Measurements from ENCODE around the gene CFAP100. TPM values are rescaled to one million over a fixed set of nuclear protein-coding genes. Genes with fewer than 3 reads are reported as not detected.

Gene CFAP100
- total RNA-seq, 1 donor from 2014 or later, result 3.7 TPM

DNA sequence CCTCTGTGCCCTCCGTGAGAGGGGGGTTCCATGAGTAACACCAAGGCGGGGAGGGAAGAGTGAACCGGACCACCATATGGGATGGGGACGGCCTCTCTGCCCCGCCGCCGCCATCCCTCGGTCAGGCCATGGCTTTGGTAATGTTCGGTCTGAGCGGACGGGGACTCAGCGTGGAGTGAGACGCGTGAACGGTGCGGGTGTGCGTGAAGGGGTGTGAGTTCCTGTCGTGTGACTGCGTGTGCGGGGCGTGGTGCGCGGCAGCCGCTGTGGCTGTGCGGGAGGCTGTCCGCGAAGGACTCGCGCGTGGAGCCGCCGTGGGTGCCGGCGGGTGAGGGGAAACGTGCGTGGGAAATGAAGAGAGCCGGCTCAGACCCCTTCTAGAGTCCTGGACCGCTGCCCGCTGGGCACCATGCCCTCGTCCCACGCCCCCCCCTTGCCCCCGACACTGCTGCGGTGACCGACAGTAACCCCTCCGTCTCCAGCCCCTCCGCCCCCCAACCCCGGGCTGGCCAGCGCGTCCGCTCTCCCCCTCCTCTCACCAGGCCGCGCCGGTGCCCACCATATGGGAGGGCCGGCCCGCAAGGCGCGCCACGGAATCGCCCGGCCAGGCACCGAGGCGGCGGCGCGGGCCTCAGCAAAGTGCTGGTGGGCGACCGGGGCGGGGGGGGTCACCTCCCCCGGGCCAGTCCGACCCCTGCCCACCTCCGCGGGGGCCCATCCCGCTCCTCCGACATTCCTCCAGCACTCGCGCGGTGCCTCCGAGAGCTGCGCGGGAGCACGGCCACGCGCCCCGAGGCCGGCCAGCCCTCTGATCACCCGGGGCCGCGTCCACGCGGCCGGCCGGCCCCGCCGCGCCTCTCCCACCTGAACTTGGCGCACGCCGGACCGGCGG is 38.1 kb upstream of the CFAP100 start:
- peak; percentile 75 to 79 for DNase-seq (ENCODE audit: low spot score in 2 of 2)
- no peak for FAIRE-seq

DNA sequence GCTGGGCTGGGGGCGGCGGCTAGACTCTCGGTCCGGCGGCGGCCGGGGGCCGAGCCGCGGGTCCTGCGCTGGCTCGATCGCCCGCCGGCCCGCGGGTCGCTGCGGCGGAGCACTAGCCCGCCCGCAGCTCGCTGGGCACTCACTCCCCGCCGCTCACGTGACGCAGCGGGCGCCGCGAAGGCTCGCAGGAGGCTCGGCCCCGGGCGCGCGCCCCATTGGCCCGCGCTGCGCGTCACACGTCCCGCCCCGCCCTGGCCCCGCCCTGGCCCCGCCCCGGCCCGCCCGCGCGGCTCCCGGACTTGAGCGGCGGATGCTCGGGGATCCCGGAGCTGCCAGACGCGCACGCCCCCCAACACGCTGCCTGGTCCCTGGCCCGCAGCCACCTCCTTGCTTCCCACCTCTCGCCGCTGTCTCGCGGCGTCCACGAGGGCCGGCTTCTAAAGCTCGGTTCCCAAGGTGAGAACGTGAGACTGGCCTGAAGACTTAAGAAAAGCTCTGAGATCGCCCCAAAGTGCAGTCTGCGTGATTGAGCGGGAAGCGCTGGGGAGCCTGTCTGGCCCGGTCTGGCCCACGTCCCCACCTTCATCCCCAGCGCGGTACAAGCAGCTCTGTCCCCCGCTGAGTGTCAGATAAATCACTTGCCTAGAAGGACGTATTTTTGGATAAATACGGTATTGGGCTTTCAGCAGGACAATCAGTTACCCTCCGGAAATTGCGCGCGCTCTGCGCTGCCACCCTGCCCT is 37.2 kb upstream of the CFAP100 start, which contains the start of gene KLF15:
Gene KLF15 (minus strand): TSS at position 114 of the 743 bp plus-strand sequence. CDS start 4,486 bp downstream, outside the sequence.
- no peak for FAIRE-seq

DNA sequence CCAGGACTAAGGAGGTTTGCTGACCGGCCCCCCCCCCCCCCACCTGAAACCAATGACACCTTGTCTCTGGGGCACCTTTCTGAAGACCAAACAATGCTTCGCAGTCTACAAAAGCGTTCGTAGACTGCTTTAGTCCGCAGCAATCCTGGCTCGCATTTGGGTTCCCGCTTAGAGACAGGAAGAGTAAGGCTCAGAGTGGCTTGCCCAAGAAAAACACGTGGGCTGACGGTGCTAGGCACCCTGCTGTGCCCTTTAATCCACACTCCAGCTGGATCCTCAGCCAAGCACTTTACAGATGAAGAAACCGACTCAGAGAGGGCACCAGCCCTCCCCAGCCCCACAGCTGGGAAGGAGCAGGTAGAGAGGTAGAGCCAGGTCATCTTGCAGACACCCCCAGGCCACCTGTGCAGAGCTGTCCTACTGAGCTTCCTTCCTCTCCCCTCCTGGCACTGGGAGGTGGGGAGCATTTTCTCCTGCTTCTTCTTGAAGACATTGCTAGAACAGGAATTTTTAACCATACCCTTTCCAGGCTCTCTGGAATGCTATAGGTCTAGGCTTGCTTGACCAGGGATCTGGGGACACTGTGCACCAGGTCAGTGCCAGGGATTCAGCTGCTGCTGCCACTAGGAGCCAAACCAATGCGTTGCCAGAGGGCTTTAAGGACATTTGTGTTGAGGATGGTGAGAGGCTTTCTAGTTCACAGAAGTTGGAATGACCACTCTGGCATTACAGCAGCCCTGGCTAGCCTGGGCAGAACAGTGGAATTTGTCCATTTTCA is 36.5 kb upstream of the CFAP100 start:
- FAIRE-seq, result no peak

More for the DNA sequence above, 37.2 kb upstream of the CFAP100 start, which contains the start of gene KLF15:
- peak; percentile 97 to 99 for DNase-seq (ENCODE audit: low spot score in 2 of 2)

DNA sequence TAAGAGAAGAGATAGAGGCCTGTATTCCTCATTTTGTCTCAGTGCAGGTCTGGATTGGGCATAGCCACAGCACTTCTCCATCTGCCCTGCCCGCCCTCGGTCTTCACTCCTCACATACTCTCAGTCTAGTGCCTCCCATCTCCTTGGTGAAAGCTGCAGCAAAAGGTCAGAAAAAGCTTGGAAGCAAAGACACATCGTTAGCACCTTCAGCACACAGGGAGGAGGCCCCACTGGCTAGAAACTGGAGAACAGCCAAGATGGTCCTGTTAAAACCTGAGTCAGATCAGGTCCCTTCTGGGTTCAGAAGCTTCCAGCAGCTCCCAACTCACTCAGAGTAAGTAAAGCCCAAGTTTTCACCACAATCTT is 35.9 kb upstream of the CFAP100 start:
- FAIRE-seq (no peak), DNase-seq (ENCODE audit: low spot score in 2 of 2) (no peak)

More for the DNA sequence above, 36.5 kb upstream of the CFAP100 start:
- no peak for DNase-seq (ENCODE audit: low spot score in 2 of 2)

DNA sequence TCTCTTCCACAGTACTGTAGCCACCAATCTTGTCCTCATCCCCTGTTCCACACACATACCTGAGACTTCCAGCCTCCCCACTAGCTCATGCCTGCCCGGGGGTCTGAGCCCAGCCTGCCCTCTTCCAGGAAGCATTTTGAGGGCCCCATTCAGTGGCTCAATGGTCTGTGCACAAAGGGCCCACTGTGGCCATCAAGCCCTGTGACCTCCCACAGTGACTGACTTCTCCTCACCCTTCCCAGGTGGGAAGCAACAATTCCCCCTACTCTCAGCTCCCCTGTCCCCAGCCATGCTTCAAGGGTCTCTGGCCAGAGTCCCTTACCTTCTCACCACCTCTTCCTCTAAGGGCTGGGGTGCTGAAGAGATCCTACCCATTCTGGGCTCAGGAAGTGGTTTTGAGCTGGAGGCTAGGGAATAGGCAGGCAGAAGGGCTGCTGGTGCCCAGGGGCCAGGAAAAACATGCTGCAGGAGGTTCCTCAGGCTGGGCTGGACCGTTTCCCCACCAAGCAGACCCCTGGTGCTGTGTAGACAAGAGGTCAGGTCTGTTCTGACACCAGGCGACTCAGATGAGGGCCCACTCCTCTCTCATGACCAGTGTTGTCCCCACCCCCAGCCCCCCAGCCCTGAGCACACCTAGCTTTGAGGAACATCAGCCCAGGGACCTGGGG is 34.5 kb upstream of the CFAP100 start:
- DNase-seq (ENCODE audit: low spot score in 2 of 2) (no peak), FAIRE-seq (no peak)

DNA sequence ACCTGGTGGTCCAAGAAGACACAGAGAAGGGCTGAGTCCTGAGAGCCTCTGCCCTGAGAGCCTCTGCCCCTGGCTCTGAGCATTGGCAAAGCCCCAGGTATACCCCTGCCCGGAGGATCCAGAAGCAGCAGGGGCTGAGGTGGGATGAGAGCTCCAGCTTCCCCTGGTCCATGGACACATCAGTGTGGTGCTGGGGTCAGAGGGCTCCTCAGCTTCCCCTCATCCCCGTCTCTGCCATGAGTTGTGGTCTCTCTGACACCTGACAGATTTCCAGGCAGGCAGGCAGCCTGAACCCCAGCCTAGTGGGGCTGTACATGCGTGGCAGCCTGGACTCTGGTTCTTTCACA is 34.0 kb upstream of the CFAP100 start:
- no peak for DNase-seq (ENCODE audit: low spot score in 2 of 2)
- FAIRE-seq, result no peak

DNA sequence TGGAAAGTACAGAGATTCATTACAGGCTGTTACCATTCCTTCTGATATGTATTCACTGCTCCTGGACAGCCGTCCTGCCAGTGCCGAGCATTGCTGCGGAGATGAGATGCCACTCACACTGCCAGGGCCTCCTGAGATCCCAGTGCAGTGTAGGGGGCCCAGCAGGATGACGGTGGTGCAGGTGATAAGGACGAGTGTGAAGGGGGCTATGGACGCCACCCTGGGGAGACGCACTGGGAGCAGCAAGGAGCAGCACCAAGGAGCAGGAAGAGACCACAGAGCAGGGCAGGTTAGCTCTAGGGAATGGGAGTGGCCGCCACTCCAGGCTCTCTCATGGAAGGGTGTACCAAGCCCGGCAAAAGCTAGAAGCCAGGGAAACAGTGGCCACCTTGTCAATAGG is 33.5 kb upstream of the CFAP100 start:
- FAIRE-seq (no peak), DNase-seq (ENCODE audit: low spot score in 2 of 2) (no peak)

DNA sequence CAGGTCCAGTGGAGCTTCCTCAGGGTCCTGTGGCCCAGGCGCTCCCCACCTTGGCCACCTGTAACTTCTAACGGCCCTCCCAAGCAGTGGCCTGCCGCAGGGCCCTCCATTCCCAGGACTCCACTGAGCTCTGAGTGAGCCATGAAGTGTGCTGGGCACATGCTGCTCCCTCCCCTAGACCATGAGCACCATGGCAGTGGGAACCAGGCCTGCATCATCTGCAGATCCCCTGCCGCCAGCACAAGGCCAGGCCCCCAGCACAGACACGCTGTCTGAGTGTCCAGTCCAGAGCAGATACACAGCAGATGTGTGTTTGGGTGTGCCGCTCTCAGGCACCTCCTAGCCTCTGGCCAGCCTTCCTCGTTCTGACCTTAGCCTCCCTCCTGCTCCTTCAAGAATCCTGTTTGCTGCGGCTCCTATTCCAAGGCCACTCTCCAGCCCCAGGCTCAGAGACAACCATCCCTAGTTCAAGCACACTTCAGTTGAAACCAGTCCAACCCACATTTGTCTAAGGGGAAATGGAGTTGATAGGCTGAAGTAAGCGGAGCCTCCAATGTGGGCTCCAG is 30.5 kb upstream of the CFAP100 start:
- FAIRE-seq, result no peak
- DNase-seq (ENCODE audit: low spot score in 2 of 2), result no peak

DNA sequence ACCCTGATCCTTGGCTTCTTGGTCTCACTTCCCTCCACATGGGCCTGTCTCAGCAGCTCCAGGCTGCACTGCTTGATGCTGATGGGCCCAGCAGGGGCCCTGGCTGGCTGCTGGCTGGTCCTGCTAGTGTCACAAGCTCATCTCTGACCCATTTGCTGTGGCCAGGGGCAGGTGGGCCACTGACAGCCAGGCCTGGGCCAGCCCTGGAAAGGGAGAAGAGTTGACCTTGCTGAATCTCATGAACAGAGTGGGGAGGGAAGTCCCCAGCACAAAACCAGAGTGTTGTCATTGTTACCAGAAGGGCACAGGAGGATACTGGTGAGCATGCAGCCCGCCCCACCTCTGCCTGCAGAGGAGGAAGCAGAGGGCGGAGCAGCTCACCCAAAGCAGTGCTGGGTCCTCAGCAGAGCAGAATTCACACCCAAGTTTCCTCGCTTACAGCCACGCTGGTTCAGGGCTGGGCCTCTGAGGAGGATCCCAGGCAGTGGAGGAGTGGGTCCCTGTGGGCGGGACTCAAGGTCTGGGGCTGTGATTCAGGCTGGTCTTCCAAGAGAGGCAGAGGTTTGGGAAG is 29.9 kb upstream of the CFAP100 start:
- FAIRE-seq (no peak), DNase-seq (ENCODE audit: low spot score in 2 of 2) (no peak)

DNA sequence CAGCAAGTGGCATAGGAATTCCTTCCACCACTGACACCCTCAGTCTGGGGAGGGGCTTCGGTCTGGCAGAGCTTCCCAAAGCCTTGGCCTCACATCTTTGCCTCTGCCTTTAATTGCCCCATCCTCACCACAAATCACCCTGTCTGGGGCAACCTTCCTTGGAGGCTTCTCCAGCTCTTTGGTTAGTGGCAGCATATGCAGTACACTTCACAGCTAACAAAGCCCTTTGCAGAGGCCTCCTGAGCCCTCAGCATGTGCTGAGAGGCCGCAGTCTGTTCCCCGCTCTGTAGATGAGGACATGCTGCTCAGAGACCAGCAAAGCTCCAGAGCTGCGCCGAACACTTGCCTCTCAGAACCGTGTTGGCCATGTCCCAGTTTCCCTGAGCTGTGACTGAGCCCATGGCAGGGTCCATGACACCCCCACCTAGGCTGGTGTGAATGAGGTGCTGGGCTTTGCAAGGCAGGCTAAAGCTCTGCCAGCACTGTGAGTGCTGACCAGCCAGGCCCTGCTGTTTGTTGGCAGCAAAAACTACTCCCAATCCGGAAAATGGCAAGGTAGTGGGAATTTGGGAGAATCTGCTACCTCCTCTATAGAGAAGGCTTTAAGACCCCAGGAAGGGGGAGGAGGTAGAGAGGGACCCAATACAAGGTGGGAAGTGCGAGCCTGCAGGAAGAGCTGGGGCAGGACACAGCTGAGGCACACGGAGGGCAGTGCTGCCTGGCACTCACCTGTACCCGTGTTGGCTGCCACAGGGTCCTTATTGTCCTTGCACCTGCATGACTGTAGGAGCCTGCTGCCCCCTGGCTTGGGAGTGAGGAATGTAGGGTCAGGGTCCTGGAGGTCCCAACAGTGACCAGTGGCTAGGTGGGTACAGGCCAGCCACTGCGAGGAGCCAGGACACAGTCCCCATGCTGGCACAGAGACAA is 29.1 kb upstream of the CFAP100 start:
- FAIRE-seq (no peak), DNase-seq (ENCODE audit: low spot score in 2 of 2) (no peak)

DNA sequence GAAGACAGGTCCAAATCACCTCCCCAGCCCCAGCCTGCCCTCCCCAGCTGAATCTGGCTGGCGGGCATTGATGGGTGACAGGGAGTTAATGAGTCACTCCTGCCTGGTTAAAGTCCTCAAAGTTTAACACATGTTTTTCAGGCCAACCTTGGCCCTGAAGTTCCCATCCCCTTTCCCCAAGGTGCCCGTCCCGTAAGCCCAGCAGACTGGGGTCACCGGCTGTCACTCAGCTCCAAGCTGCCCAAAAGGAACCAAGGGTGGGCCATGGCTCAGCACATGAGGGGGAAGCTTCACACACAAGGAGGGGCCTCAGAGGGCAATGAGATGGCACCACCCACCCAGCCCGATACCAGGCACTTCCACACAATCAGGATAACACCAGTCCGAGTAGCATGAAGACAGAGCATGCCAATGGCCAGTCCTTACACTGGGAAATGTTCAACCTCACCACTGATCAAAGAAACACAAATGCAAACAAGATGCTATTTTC is 27.3 kb upstream of the CFAP100 start:
- FAIRE-seq, result no peak
- DNase-seq (ENCODE audit: low spot score in 2 of 2), result no peak

DNA sequence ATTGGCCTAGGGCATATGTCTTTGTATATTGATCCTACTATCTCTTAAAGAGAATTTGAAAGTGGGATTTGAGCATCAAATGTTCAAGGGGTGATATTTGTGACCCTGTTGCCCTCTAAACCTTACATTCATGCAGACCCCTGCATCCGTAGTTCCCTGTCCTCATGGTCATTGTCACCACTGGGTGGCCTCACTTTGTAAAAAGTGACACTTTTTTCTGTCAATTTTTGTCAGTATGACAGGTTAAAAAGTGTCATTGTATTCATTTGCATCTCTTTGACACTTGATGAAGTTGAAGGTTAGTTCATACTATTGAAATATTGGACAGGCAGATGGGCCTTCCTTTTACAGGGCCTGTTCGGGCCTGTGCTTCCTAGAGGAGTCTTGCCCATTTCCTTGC is 25.2 kb upstream of the CFAP100 start:
- DNase-seq (ENCODE audit: low spot score in 2 of 2), result no peak
- no peak for FAIRE-seq

DNA sequence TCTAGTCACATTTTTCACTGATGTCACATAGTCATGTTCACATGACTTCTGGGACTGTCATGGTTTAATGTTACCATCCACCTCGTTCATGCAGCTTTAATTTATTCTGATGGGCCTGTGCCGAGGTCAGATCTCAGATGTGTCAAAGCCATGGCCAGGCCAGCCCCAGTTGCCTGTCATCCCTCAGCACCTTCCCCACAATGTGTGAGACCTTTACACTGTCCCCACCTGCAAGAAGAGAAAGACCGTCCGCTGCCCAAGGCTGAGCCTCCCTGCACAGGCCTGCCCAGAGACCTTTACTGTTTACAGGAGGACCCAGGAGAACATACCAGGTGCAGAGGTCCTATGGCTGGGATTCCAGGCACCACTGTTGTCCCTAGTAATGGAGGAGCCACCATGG is 24.7 kb upstream of the CFAP100 start:
- FAIRE-seq, result no peak
- DNase-seq (ENCODE audit: low spot score in 2 of 2), result no peak

DNA sequence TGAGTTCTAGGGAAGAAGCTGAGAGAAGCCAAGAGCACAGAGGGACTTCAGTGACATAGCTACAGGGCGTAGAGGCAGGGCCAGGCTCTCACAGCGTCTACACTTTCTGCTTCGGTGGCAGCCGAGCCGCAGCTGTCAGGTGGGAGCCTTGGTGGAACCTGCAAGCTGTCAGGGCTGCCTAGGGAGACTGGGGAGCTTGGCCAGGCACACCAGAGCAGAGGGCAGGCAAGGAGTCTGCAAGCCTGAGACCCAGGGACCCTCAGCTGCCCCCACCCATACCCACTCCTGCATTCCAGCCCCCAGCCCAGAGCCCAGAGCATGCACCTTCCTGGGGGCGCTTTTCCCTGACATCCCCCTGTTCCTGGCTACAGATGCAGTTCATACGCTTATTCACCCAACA is 24.1 kb upstream of the CFAP100 start:
- no peak for DNase-seq (ENCODE audit: low spot score in 2 of 2)

DNA sequence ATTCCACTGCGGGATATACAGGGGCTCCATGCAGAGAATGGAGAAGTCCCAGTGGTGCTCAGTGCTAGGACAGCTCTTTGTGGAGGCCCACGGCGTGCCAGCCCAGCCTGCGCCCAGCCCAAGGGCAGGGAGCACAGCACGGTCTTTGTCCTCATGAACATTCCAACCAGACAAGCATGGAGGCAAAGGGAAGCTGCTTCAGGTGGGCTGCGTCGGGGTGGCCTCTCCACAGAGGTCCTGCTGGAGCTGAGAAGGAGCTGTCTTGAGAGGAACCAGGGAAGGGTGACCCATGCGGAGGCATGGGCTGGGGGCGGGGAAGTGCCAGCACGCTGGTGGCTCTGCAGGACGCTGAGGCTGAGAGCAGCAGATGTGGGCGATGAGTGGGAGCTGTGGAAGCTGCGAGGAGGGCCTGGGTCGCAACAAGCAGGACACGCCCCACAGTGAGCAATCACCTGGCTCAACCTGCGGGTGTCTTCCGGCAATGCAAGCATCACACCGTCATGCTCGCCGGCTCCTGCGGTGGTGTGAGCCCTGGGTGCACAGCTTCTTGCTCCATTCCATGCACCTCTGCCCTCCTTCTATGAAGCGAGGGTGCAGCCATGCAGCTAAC is 23.5 kb upstream of the CFAP100 start:
- FAIRE-seq (no peak), DNase-seq (ENCODE audit: low spot score in 2 of 2) (no peak)

More for the DNA sequence above, 24.1 kb upstream of the CFAP100 start:
- no peak for FAIRE-seq

DNA sequence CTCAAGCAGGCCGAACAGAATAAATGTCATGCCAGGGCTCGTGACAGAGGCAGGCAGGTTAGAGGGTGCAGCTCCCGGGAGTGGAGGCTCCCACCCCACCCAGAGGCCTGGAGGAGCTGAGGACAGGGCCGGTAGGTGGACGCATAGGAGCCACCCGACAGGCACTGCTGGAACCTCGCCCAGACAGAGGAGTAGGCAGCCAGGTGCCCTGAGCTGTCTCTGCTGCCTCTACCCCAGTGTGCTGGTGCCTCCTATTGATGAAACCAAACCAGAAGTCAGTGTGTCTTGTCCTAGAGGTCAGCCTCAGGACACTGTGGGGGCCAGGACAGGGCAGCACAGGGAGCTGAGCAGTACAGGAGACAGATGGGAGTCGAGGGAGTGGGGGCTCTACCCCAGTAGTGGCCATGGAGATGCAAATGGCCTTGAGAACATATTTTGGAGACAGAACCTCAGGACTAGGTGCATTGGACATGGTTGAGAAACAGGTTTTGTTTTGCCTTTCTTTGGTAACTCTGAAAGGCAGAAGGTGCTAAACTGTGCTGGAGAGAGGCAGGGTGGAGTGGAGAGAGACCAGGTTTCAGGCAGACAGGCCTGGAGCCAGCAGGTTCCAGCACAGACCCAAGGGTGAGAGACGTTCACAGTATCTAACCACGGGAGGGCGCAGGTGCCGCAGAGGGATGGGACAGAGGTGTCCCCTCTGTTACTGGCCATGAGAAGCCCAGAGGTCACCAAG is 22.1 kb upstream of the CFAP100 start:
- DNase-seq (ENCODE audit: low spot score in 2 of 2) (no peak), FAIRE-seq (no peak)

DNA sequence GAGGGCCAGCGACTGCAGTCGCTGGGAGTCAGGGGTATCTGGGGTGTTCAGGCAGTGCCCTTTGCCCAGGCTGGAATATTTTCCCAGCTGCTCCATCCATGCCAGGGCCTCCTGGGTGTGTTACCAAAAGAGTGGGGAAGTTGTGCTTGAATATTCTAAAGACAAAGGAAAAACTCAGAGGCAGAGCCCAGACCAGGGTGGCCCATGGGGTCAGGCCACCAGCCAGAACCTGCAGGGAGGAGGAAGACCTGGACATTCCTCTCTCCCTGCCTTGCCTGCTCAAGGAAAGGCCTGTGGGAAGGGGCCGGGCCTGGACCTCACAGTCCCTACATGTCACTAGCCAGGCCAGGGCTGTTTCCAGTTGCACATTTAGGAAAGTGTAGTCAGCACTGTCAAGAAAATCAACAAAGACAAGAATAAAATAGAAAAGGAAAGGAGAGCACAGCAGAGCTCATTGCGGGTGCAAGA is 21.5 kb upstream of the CFAP100 start:
- DNase-seq (ENCODE audit: low spot score in 2 of 2), result no peak
- no peak for FAIRE-seq
